ENCODE data around the gene TOP3B.

GRCh38 chr22:22011964-22012363 lies 29.4 kb upstream of the TOP3B start:
- TF ChIP-seq, protein P1, sequence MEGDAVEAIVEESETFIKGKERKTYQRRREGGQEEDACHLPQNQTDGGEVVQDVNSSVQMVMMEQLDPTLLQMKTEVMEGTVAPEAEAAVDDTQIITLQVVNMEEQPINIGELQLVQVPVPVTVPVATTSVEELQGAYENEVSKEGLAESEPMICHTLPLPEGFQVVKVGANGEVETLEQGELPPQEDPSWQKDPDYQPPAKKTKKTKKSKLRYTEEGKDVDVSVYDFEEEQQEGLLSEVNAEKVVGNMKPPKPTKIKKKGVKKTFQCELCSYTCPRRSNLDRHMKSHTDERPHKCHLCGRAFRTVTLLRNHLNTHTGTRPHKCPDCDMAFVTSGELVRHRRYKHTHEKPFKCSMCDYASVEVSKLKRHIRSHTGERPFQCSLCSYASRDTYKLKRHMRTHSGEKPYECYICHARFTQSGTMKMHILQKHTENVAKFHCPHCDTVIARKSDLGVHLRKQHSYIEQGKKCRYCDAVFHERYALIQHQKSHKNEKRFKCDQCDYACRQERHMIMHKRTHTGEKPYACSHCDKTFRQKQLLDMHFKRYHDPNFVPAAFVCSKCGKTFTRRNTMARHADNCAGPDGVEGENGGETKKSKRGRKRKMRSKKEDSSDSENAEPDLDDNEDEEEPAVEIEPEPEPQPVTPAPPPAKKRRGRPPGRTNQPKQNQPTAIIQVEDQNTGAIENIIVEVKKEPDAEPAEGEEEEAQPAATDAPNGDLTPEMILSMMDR (IDR thresholded peaks at IDR 0.05): no peak
- no peak for TF ChIP-seq POLR2A (IDR thresholded peaks at IDR 0.05)
